Epithelial cell of proximal tubule (primary cell): Measurements from ENCODE around the gene STAT5A. TPM values are rescaled to one million over a fixed set of nuclear protein-coding genes. Genes with fewer than 3 reads are reported as not detected.

Experiments
- DNase-seq: peaks from one replicate; pipeline ENCODE4 v3.0.0-alpha.2; 2011; ENCODE audit warnings: low read depth
- H3K4me3 ChIP-seq: 2 replicates; pipeline ENCODE4 v1.5.1; 2011; ENCODE audit warnings: low read depth, mild to moderate bottlenecking, low read length
- total RNA-seq: library from RNA; depleted of rRNA; stranded (reverse); fragments of >200 nt; gene quantifications from 2 replicates; pipeline ENCODE4 v1.2.3, GENCODE V29; 2015
- TF ChIP-seq, protein P1 (sequence below): conservative IDR thresholded peaks from 2 replicates; pipeline ENCODE4 v1.5.1; 2012; ENCODE audit warnings: low read depth, mild to moderate bottlenecking, low read length

STAT5A gene
- total RNA-seq, 1 donor from 2014 or later, result 11.3 TPM

GRCh38 chr17:42325026-42325425, 36.7 kb downstream of the STAT5A start:
- TF ChIP-seq, protein P1, sequence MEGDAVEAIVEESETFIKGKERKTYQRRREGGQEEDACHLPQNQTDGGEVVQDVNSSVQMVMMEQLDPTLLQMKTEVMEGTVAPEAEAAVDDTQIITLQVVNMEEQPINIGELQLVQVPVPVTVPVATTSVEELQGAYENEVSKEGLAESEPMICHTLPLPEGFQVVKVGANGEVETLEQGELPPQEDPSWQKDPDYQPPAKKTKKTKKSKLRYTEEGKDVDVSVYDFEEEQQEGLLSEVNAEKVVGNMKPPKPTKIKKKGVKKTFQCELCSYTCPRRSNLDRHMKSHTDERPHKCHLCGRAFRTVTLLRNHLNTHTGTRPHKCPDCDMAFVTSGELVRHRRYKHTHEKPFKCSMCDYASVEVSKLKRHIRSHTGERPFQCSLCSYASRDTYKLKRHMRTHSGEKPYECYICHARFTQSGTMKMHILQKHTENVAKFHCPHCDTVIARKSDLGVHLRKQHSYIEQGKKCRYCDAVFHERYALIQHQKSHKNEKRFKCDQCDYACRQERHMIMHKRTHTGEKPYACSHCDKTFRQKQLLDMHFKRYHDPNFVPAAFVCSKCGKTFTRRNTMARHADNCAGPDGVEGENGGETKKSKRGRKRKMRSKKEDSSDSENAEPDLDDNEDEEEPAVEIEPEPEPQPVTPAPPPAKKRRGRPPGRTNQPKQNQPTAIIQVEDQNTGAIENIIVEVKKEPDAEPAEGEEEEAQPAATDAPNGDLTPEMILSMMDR, result peak; percentile 14
- no peak overlapping the region for H3K4me3 ChIP-seq
- DNase-seq, result peak; percentile 64

- TF ChIP-seq, protein P1, result no peak
- peak; percentile 69 for DNase-seq
- H3K4me3 ChIP-seq, result no peak overlapping the region
Observed at GRCh38 chr17:42329025-42329976, 41.0 kb downstream of the STAT5A start.

- TF ChIP-seq, protein P1, result no peak
- H3K4me3 ChIP-seq, result no peak overlapping the region
- DNase-seq, result no peak
Observed at GRCh38 chr17:42333053-42333452, 44.8 kb downstream of the STAT5A start.

DNA sequence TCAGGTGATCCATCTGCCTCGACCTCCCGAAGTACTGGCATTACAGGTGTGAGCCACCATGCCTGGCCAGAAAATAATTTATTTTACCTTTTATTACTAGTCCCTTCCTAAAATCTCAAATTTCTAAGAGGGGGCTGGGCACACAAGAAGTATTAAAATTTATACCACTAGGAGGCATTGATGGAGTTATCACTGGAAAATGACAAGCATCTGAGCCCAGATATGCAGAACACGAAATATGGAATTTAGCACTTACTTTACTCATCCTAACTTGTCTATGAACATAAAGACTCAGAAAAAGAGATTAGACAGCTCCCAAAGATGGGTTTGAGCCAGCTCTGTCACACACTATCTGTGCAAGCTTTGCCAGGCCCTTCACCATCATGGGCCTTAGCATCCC, 46.4 kb downstream of the STAT5A start:
- no peak overlapping the region for H3K4me3 ChIP-seq
- DNase-seq, result no peak
- TF ChIP-seq, protein P1, result no peak

- TF ChIP-seq, protein P1, result no peak
- no peak for DNase-seq
- H3K4me3 ChIP-seq, result no peak overlapping the region
Observed at GRCh38 chr17:42337442-42337841, 49.1 kb downstream of the STAT5A start.

GRCh38 chr17:42338427-42338985, 50.2 kb downstream of the STAT5A start:
- TF ChIP-seq, protein P1, result no peak
- H3K4me3 ChIP-seq, result no peak overlapping the region
- DNase-seq, result no peak
